ENCODE measurements around the gene OSM. TPM values are rescaled to one million over a fixed set of nuclear protein-coding genes. Genes with fewer than 3 reads are reported as not detected.

The OSM gene
- polyA plus RNA-seq, 1 of the 3 experiments (the other 2 are of a cell fraction): not detected

- Histone ChIP-seq H3K36me3 (replicated peaks in 1 of 2; ENCODE audit: control insufficient read depth in 1 of 2, insufficient read depth in 2 of 2, low read length in 1 of 2) (peaks cover 0 to 1% of the 10 kb centered on the region in 2 experiments), H3K79me2 (ENCODE audit: insufficient read depth) (no peaks in the 10 kb centered on the region), H3K4me1 (ENCODE audit: control insufficient read depth in 1 of 2, insufficient read depth in 2 of 2, low read depth in 1 of 2, low read length in 1 of 2) (peaks cover 0 to 14% of the 10 kb centered on the region in 2 experiments; a peak in 2 of 4 replicates), H3K27me3 (ENCODE audit: insufficient read depth) (no peaks in the 10 kb centered on the region), H3K9me3 (no peaks in the 10 kb centered on the region), H3K4me2 (no peak overlapping the region), H3K27ac (ENCODE audit: low read depth in 2 of 2, low read length in 1 of 2) (no peak overlapping the region), H3K9me2 (no peaks in the 10 kb centered on the region), H3F3A (replicated peaks; ENCODE audit: insufficient read depth) (peaks cover 23% of the 10 kb centered on the region), H3K4me3 (ENCODE audit: low read depth in 2 of 2, low read length in 1 of 2) (no peak overlapping the region), H4K20me1 (ENCODE audit: insufficient read depth) (no peaks in the 10 kb centered on the region), H3K9ac (no peak overlapping the region), H2AFZ (ENCODE audit: low read depth) (no peak overlapping the region)
- TF ChIP-seq ZBTB33 (IDR thresholded peaks at IDR 0.05; ENCODE audit: borderline replicate concordance, low read depth) (no peak), MXI1 (IDR thresholded peaks at IDR 0.05; ENCODE audit: low read depth, low read length) (no peak), FOXJ3 (CRISPR knock-in tag; IDR thresholded peaks at IDR 0.05) (no peak), USF1 (IDR thresholded peaks at IDR 0.05; ENCODE audit: borderline replicate concordance, low read depth) (no peak), IRF3 (IDR thresholded peaks at IDR 0.05; ENCODE audit: low read depth, low read length) (no peak), SIN3A (IDR thresholded peaks at IDR 0.05; ENCODE audit: borderline replicate concordance, low read depth, low read length) (no peak), JUND (IDR thresholded peaks at IDR 0.05) (no peak), USF2 (IDR thresholded peaks at IDR 0.05; ENCODE audit: borderline replicate concordance, low read depth, low read length) (no peak), GABPA (IDR thresholded peaks at IDR 0.05; ENCODE audit: low read depth) (no peak), ELF1 (IDR thresholded peaks at IDR 0.05) (no peak), TAF1 (IDR thresholded peaks at IDR 0.05; ENCODE audit: borderline replicate concordance, low read depth, low read length) (no peak), RCOR1 (IDR thresholded peaks at IDR 0.05; ENCODE audit: low read length) (no peak), POLR2AphosphoS5 (IDR thresholded peaks at IDR 0.05; ENCODE audit: low read depth, low read length) (no peak), NRF1 (IDR thresholded peaks at IDR 0.05; ENCODE audit: low read depth, low read length) (no peak), NFIC (IDR thresholded peaks at IDR 0.05; ENCODE audit: borderline replicate concordance) (no peak), EP300 (IDR thresholded peaks at IDR 0.05; ENCODE audit: borderline replicate concordance in 1 of 2, low read depth in 1 of 2, low read length in 1 of 2) (no peak)
- WGBS (ENCODE audit: low lambda C conversion rate): 87% methylated on average over 8 of the region's 8 CpGs
- POLR2A ChIA-PET: no interaction called here
- no peak for DNase-seq
- CTCF ChIA-PET: interaction anchor here (0.7 to 2.5 kb wide), 7 partner anchors 8 to 172 kb away, joined by 3 to 9 read pairs (median 6); partner anchors contain the start of gene RNF215
Observed at GRCh38 chr22:30280505-30280904, 13.9 kb upstream of the OSM start.

Data from SK-N-SH (cell line).